Thymus (tissue), 11 donors: ENCODE results near the gene CNOT4. TPM values are rescaled to one million over a fixed set of nuclear protein-coding genes. Genes with fewer than 3 reads are reported as not detected.

Experiments
- DNase-seq, 9 donors: peaks; one replicate each; pipeline ENCODE4 v3.0.0-alpha.2; 2013; ENCODE audit warnings: low spot score in 9 of 9, low read depth in 6 of 9, missing footprints in 1 of 9
- H3K27ac ChIP-seq, 2 donors: one replicate each; pipeline ENCODE4 v1.5.1; 2013; ENCODE audit warnings: control low read depth in 1 of 2, low read depth in 1 of 2, low read length in 1 of 2, mild to moderate bottlenecking in 1 of 2, moderate library complexity in 1 of 2
- H3K27me3 ChIP-seq, 2 donors: one replicate each; pipeline ENCODE4 v1.5.1; 2013; ENCODE audit warnings: low read length in 1 of 2; ENCODE audit not compliant: control insufficient read depth in 2 of 2, insufficient read depth in 1 of 2
- H3K36me3 ChIP-seq, 2 donors: one replicate each; pipeline ENCODE4 v1.5.1; 2013; ENCODE audit warnings: low read length in 1 of 2, mild to moderate bottlenecking in 1 of 2, moderate library complexity in 1 of 2; ENCODE audit not compliant: control insufficient read depth in 2 of 2, insufficient read depth in 2 of 2
- H3K4me1 ChIP-seq, 2 donors: one replicate each; pipeline ENCODE4 v1.5.1; 2013; ENCODE audit warnings: low read length in 2 of 2; ENCODE audit not compliant: control insufficient read depth in 2 of 2, insufficient read depth in 2 of 2
- H3K4me3 ChIP-seq, 2 donors: one replicate each; pipeline ENCODE4 v1.5.1; 2013; ENCODE audit warnings: low read length in 2 of 2, control low read depth in 1 of 2, mild to moderate bottlenecking in 1 of 2
- H3K9me3 ChIP-seq, 2 donors: one replicate each; pipeline ENCODE4 v1.5.1; 2013; ENCODE audit warnings: low read length in 1 of 2, mild to moderate bottlenecking in 1 of 2; ENCODE audit not compliant: control insufficient read depth in 2 of 2, insufficient read depth in 1 of 2
- WGBS: extraction: QIAGEN DNeasy Blood & Tissue Kit; methylation state at CpG from one replicate; pipeline ENCODE4 v1.1.7; 2013; 5-methylcytosine and 5-hydroxymethylcytosine counted together
- polyA plus RNA-seq: library from polyadenylated mRNA; stranded (reverse); fragments of 200-250 nt; gene quantifications from one replicate; pipeline ENCODE4 v1.2.3, GENCODE V29; 2013
- total RNA-seq: library from RNA; stranded (reverse); fragments of 120-200 nt; gene quantifications from one replicate; pipeline ENCODE4 v1.2.4, GENCODE V29; 2013
- donor health status: healthy.

Gene CNOT4
- total and polyA plus RNA-seq, 2 donors: 6.3 to 12.8 TPM

GRCh38 chr7:135541029-135541428 is 31.1 kb upstream of the CNOT4 start:
- no peaks in the 10 kb centered on the region for H3K27me3 ChIP-seq
- no peaks in the 10 kb centered on the region for H3K9me3 ChIP-seq
- H3K4me1 ChIP-seq: no peaks in the 10 kb centered on the region
- WGBS: 97% methylated on average over 6 of the region's 6 CpGs
- H3K4me3 ChIP-seq: no peak overlapping the region
- H3K36me3 ChIP-seq: no peaks in the 10 kb centered on the region
- no peak overlapping the region for H3K27ac ChIP-seq
- DNase-seq: no peak

GRCh38 chr7:135539629-135540028 is 29.7 kb upstream of the CNOT4 start:
- DNase-seq: no peak
- no peaks in the 10 kb centered on the region for H3K36me3 ChIP-seq
- 95% methylated on average over 2 of the region's 2 CpGs for WGBS

GRCh38 chr7:135538376-135538775 is 28.5 kb upstream of the CNOT4 start:
- Histone ChIP-seq H3K27ac (no peak overlapping the region), H3K4me1 (no peaks in the 10 kb centered on the region), H3K27me3 (no peaks in the 10 kb centered on the region), H3K4me3 (no peak overlapping the region), H3K36me3 (no peaks in the 10 kb centered on the region), H3K9me3 (no peaks in the 10 kb centered on the region)
- no peak for DNase-seq
- 89% methylated on average over 3 of the region's 3 CpGs for WGBS

More at GRCh38 chr7:135539629-135540028, 29.7 kb upstream of the CNOT4 start:
- H3K9me3 ChIP-seq: no peaks in the 10 kb centered on the region
- no peaks in the 10 kb centered on the region for H3K4me1 ChIP-seq
- H3K4me3 ChIP-seq: no peak overlapping the region
- H3K27me3 ChIP-seq: no peaks in the 10 kb centered on the region
- no peak overlapping the region for H3K27ac ChIP-seq

GRCh38 chr7:135537905-135538304 is 28.0 kb upstream of the CNOT4 start:
- H3K4me1 ChIP-seq: no peaks in the 10 kb centered on the region
- H3K27me3 ChIP-seq: no peaks in the 10 kb centered on the region
- no peak overlapping the region for H3K27ac ChIP-seq
- H3K4me3 ChIP-seq: no peak overlapping the region
- no peaks in the 10 kb centered on the region for H3K9me3 ChIP-seq
- no peaks in the 10 kb centered on the region for H3K36me3 ChIP-seq
- DNase-seq: no peak

- no peaks in the 10 kb centered on the region for H3K27me3 ChIP-seq
- no peak overlapping the region for H3K27ac ChIP-seq
- no peak for DNase-seq
- H3K36me3 ChIP-seq: no peaks in the 10 kb centered on the region
- H3K4me3 ChIP-seq: no peak overlapping the region
- no peaks in the 10 kb centered on the region for H3K9me3 ChIP-seq
- H3K4me1 ChIP-seq: no peaks in the 10 kb centered on the region
- 95% methylated on average over 1 of the region's 1 CpG for WGBS
These were observed 27.6 kb upstream of the CNOT4 start for GRCh38 chr7:135537453-135537852.

GRCh38 chr7:135536150-135536549 is 26.2 kb upstream of the CNOT4 start:
- DNase-seq: no peak
- WGBS: 81% methylated on average over 7 of the region's 7 CpGs

GRCh38 chr7:135527025-135527424 is 17.1 kb upstream of the CNOT4 start:
- Histone ChIP-seq H3K4me1 (no peaks in the 10 kb centered on the region), H3K9me3 (no peaks in the 10 kb centered on the region), H3K36me3 (no peaks in the 10 kb centered on the region), H3K27me3 (no peaks in the 10 kb centered on the region), H3K4me3 (no peak overlapping the region), H3K27ac (no peak overlapping the region)
- WGBS: 96% methylated on average over 3 of the region's 3 CpGs
- DNase-seq: no peak

More at GRCh38 chr7:135536150-135536549, 26.2 kb upstream of the CNOT4 start:
- Histone ChIP-seq H3K27ac (no peak overlapping the region), H3K36me3 (no peaks in the 10 kb centered on the region), H3K4me3 (no peak overlapping the region), H3K4me1 (no peaks in the 10 kb centered on the region), H3K9me3 (no peaks in the 10 kb centered on the region), H3K27me3 (no peaks in the 10 kb centered on the region)

- Histone ChIP-seq H3K9me3 (no peaks in the 10 kb centered on the region), H3K27me3 (no peaks in the 10 kb centered on the region), H3K4me3 (no peak overlapping the region), H3K4me1 (no peaks in the 10 kb centered on the region), H3K36me3 (no peaks in the 10 kb centered on the region), H3K27ac (no peak overlapping the region)
- 98% methylated on average over 4 of the region's 4 CpGs for WGBS
- no peak for DNase-seq
These were observed 15.5 kb upstream of the CNOT4 start for GRCh38 chr7:135525426-135525825.

- 98% methylated on average over 1 of the region's 1 CpG for WGBS
- Histone ChIP-seq H3K27me3 (no peaks in the 10 kb centered on the region), H3K4me3 (no peak overlapping the region), H3K27ac (no peak overlapping the region), H3K36me3 (no peaks in the 10 kb centered on the region), H3K9me3 (no peaks in the 10 kb centered on the region), H3K4me1 (no peaks in the 10 kb centered on the region)
- no peak for DNase-seq
These were observed 13.2 kb upstream of the CNOT4 start for GRCh38 chr7:135523146-135523545.

GRCh38 chr7:135522509-135522908 is 12.6 kb upstream of the CNOT4 start:
- no peak for DNase-seq
- 98% methylated on average over 6 of the region's 6 CpGs for WGBS
- Histone ChIP-seq H3K9me3 (no peaks in the 10 kb centered on the region), H3K27me3 (no peaks in the 10 kb centered on the region), H3K27ac (no peak overlapping the region), H3K4me3 (no peak overlapping the region), H3K36me3 (no peaks in the 10 kb centered on the region), H3K4me1 (no peaks in the 10 kb centered on the region)
